Measurements from ENCODE around the gene KCNE1.
A peak's percentile ranks its signal among the peaks of the same experiment; 100 is the strongest.
"Not testable (repeated sequence)": the region's sequence is repeated elsewhere in the genome, so short reads cannot be mapped to it uniquely, and the experiment has no call there.

KCNE1 gene

GRCh38 chr21:34510148-34511142 lies 1.6 kb downstream of the KCNE1 start:
- DNase-seq = peak; percentile 81

GRCh38 chr21:34509151-34509550 lies 2.9 kb downstream of the KCNE1 start:
- no peak for DNase-seq

- no peak for DNase-seq
These were observed 7.4 kb downstream of the KCNE1 start for GRCh38 chr21:34504595-34504994.

GRCh38 chr21:34502480-34503106 lies 9.4 kb downstream of the KCNE1 start:
- DNase-seq = no peak

GRCh38 chr21:34501716-34502115 lies 10.3 kb downstream of the KCNE1 start:
- no peak for DNase-seq

- no peak for DNase-seq
These were observed 11.8 kb downstream of the KCNE1 start for GRCh38 chr21:34500191-34500590.

GRCh38 chr21:34499116-34499515 lies 12.9 kb downstream of the KCNE1 start:
- DNase-seq = no peak

- DNase-seq = no peak
These were observed 13.4 kb downstream of the KCNE1 start for GRCh38 chr21:34498623-34499022.

GRCh38 chr21:34483854-34484253 lies 28.2 kb downstream of the KCNE1 start:
- not testable (repeated sequence) for DNase-seq

GRCh38 chr21:34483435-34483834 lies 28.6 kb downstream of the KCNE1 start:
- DNase-seq = not testable (repeated sequence)

- not testable (repeated sequence) for DNase-seq
These were observed 44.7 kb downstream of the KCNE1 start for GRCh38 chr21:34467333-34467732.

GRCh38 chr21:34459426-34459825 lies 52.6 kb downstream of the KCNE1 start:
- not testable (repeated sequence) for DNase-seq

- DNase-seq = not testable (repeated sequence)
These were observed 53.7 kb downstream of the KCNE1 start for GRCh38 chr21:34458266-34458665.

GRCh38 chr21:34456180-34456579 lies 55.8 kb downstream of the KCNE1 start:
- DNase-seq = not testable (repeated sequence)

- DNase-seq = not testable (repeated sequence)
These were observed 56.4 kb downstream of the KCNE1 start for GRCh38 chr21:34455628-34456027.

- DNase-seq = not testable (repeated sequence)
These were observed 65.0 kb downstream of the KCNE1 start for GRCh38 chr21:34447018-34447417.

- DNase-seq = not testable (repeated sequence)
These were observed 68.5 kb downstream of the KCNE1 start for GRCh38 chr21:34443486-34443885.

GRCh38 chr21:34429710-34430109 lies 82.3 kb downstream of the KCNE1 start:
- DNase-seq = not testable (repeated sequence)

- DNase-seq = not testable (repeated sequence)
These were observed 83.6 kb downstream of the KCNE1 start for GRCh38 chr21:34428441-34428840.

- DNase-seq = not testable (repeated sequence)
These were observed 84.7 kb downstream of the KCNE1 start for GRCh38 chr21:34427339-34427738.

- DNase-seq = not testable (repeated sequence)
These were observed 88.2 kb downstream of the KCNE1 start, which contains the start of gene SMIM34 for GRCh38 chr21:34423805-34424204. Gene SMIM34, minus strand, starts transcription at chr21:34423951. Its CDS starts 112 bp downstream, at chr21:34423839.

- DNase-seq = not testable (repeated sequence)
These were observed 94.4 kb downstream of the KCNE1 start for GRCh38 chr21:34417448-34418077.

- not testable (repeated sequence) for DNase-seq
These were observed 104.7 kb downstream of the KCNE1 start for GRCh38 chr21:34407294-34407693.
